Measurements from ENCODE around the gene TECR. TPM values are rescaled to one million over a fixed set of nuclear protein-coding genes. Genes with fewer than 3 reads are reported as not detected.
"Not testable (repeated sequence)": the region's sequence is repeated elsewhere in the genome, so short reads cannot be mapped to it uniquely, and the experiment has no call there.

Gene TECR
- total and polyA plus RNA-seq, 8 donors, result 41.8 to 129 (median 56.9) TPM

DNA sequence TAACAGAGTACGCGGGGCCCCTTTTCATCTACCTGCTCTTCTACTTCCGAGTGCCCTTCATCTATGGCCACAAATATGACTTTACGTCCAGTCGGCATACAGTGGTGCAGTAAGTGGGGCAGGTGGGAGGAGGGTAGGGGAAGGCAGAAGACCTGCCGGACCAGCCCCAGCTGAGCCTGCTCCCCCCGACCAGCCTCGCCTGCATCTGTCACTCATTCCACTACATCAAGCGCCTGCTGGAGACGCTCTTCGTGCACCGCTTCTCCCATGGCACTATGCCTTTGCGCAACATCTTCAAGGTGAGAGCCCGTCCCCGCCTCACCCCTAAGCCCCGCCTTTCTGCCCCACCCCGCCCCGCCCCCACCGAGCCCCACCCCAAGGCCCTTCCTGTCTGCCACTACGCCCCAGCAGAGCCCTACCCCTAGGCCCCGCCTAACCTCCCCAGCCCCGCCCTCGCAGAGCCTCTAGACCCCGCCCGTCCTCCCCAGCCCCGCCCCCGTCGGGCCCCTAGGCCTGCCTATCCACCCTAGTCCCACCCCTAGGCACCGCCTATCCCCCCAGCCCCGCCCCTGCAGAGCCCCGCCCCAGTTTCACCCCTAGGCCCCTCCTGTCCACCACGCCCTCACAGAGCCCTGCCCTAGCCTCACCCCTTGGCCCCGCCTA, 34.7 kb downstream of the TECR start:
- DNase-seq, result peak in 1 of 6 donors; percentile 80
- TF ChIP-seq, protein P1, sequence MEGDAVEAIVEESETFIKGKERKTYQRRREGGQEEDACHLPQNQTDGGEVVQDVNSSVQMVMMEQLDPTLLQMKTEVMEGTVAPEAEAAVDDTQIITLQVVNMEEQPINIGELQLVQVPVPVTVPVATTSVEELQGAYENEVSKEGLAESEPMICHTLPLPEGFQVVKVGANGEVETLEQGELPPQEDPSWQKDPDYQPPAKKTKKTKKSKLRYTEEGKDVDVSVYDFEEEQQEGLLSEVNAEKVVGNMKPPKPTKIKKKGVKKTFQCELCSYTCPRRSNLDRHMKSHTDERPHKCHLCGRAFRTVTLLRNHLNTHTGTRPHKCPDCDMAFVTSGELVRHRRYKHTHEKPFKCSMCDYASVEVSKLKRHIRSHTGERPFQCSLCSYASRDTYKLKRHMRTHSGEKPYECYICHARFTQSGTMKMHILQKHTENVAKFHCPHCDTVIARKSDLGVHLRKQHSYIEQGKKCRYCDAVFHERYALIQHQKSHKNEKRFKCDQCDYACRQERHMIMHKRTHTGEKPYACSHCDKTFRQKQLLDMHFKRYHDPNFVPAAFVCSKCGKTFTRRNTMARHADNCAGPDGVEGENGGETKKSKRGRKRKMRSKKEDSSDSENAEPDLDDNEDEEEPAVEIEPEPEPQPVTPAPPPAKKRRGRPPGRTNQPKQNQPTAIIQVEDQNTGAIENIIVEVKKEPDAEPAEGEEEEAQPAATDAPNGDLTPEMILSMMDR (IDR thresholded peaks at IDR 0.05), result no peak
- H3K4me1 ChIP-seq, result peaks cover 0 to 4% (median 0%) of the 10 kb centered on the region in 3 donors
- H3K4me3 ChIP-seq, result no peak overlapping the region
- 80 to 81% methylated on average over 26 to 33 of the region's 33 CpGs for WGBS, 2 donors
- FAIRE-seq, result no peak
- intact Hi-C loops (cut with DNase I), result no loop called here
- H3K27ac ChIP-seq, result no peak overlapping the region
- H3K36me3 ChIP-seq, result no peaks in the 10 kb centered on the region
- peak in 2 of 4 donors; percentile 13 to 16 for ATAC-seq
- no peaks in the 10 kb centered on the region for H3K9me3 ChIP-seq
- no peaks in the 10 kb centered on the region for H3K27me3 ChIP-seq

DNA sequence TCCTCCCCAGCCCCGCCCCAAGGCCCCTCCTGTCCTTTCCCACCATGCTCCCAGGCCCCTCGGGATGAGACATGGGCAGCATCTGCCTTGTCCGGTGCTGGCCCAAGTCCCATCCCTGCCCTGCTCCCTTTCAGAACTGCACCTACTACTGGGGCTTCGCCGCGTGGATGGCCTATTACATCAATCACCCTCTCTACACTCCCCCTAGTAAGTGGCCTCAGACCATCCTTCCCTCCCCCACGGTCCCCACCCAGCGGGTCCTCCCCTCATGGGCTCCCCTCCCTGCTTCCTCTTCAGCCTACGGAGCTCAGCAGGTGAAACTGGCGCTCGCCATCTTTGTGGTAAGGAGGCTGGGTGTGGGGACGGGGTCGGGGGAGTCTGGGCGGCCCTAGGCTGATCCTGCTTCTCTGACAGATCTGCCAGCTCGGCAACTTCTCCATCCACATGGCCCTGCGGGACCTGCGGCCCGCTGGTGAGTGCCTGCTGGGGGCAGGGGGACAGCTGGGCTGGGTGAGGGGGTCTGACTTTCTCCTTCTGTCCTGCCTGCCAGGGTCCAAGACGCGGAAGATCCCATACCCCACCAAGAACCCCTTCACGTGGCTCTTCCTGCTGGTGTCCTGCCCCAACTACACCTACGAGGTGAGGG, 35.4 kb downstream of the TECR start:
- ATAC-seq; H3K27me3 ChIP-seq; H3K4me3 ChIP-seq; intact Hi-C loops (cut with DNase I); FAIRE-seq; H3K27ac ChIP-seq; H3K9me3 ChIP-seq; H3K36me3 ChIP-seq; H3K4me1 ChIP-seq: not testable (repeated sequence)
- peak in 1 of 6 donors; percentile 70 for DNase-seq
- WGBS, 2 donors, result 88 to 89% methylated on average over 22 of the region's 22 CpGs

DNA sequence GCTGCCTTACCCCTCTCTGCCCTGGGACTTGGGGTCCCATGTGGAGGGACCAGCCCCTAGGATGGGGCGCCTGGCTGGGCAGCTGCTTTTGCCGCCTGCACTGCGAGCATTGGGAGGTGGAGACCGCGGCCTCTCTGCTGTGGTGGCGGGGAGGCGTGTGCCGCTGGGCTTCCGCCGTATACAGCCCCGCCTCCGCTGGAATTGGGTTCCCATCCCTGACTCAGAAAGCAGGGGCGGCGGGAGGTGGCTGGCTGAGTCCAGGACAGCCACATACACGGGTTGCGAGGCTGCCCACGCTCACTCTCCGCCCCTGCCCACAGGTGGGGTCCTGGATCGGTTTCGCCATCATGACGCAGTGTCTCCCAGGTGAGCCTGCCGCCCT, 35.9 kb downstream of the TECR start:
- peaks cover 0 to 4% (median under 1%) of the 10 kb centered on the region in 3 donors for H3K4me1 ChIP-seq
- no peak overlapping the region for H3K27ac ChIP-seq
- no peak for FAIRE-seq
- no peaks in the 10 kb centered on the region for H3K27me3 ChIP-seq
- TF ChIP-seq, protein P1 (IDR thresholded peaks at IDR 0.05), result no peak
- intact Hi-C loops (cut with DNase I), result no loop called here
- no peak for ATAC-seq
- H3K9me3 ChIP-seq, result no peaks in the 10 kb centered on the region
- WGBS, 2 donors, result 93% methylated on average over 22 of the region's 22 CpGs
- DNase-seq, result peak in 1 of 6 donors; percentile 73
- H3K36me3 ChIP-seq, result no peaks in the 10 kb centered on the region
- no peak overlapping the region for H3K4me3 ChIP-seq

DNA sequence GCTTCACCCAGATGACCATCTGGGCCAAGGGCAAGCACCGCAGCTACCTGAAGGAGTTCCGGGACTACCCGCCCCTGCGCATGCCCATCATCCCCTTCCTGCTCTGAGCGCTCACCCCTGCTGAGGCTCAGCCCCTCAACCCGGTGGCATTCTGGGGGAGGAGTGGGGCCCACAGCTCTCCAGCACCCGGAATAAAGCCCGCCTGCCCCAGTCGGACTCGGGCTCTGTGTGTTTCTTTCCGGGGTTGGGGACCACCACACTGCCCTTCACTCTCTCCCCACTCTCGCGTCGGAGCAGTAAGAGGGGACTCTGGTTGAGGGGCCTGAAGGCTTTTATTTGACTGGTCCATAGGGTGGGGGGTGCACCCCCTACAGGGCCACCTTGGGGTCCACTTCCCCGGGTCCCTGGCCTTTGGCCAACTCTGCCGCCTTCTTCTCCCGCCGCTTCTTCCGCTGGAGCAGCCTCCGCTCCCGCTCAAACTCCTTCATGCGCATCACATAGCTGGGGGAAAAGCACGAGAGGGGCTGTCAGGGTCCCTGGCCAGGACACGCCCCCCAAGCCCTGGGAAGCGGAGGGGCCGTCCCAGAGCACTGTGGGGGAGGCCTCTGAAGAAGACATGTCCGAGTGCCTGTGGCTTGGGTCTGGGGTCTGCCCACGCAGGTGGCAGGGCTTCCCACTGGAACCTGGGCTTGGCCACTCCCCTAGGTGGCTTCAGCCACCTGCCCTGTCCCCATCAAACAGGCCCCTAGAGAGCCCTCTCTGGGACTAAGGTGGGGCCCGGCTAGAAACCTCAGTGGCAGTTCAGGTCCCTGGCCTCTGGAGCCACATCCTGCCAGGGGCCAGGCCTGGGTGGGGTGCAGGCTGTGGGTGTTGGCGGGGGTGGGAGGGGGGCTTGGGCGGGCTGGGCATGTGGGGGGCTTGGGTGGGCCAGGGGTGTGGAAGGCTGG, 36.6 kb downstream of the TECR start:
- TF ChIP-seq, protein P1 (IDR thresholded peaks at IDR 0.05), result no peak
- Histone ChIP-seq H3K27me3 (no peaks in the 10 kb centered on the region), H3K4me1 (peaks cover 4 to 8% (median 7%) of the 10 kb centered on the region in 3 donors), H3K9me3 (no peaks in the 10 kb centered on the region), H3K4me3 (no peak overlapping the region), H3K36me3 (no peaks in the 10 kb centered on the region), H3K27ac (no peak overlapping the region)
- DNase-seq (peak in 1 of 6 donors; percentile 70), FAIRE-seq (no peak), ATAC-seq (no peak)
- intact Hi-C loops (cut with DNase I), result no loop called here
- WGBS, 2 donors, result 89 to 91% methylated on average over 24 to 26 of the region's 31 CpGs

DNA sequence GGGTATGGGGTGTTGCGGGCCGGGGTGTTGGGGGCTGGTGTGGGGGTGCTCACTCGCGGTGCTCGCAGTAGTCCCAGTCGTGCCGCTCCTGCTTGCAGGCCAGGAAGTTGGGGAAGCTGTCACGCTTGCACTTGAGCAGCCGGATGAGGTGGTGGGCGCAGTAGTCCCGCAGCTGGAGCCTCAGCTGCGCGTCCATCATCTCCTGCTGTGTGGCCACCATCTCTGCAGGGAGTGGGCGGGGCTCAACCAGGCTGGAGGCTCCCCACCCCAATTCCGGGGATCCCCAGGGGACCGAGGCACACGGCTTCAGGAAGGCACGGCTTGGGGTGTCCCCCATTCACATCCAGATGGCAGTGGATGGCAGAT, 37.3 kb downstream of the TECR start:
- no peak for FAIRE-seq
- intact Hi-C loops (cut with DNase I), result no loop called here
- Histone ChIP-seq H3K36me3 (no peaks in the 10 kb centered on the region), H3K9me3 (no peaks in the 10 kb centered on the region), H3K27me3 (no peaks in the 10 kb centered on the region), H3K27ac (no peak overlapping the region), H3K4me1 (peaks cover 4 to 8% (median 6%) of the 10 kb centered on the region in 3 donors), H3K4me3 (no peak overlapping the region)
- DNase-seq, result peak in 1 of 6 donors; percentile 68
- TF ChIP-seq, protein P1 (IDR thresholded peaks at IDR 0.05), result no peak
- 83 to 84% methylated on average over 18 of the region's 18 CpGs for WGBS, 2 donors
- ATAC-seq, result no peak

All from pancreas (tissue), 10 donors.